GM12872 (cell line): ENCODE data around the gene QKI.

Experiments used
- TF ChIP-seq, protein P1 (sequence below): IDR thresholded peaks from 3 replicates; pipeline ENCODE4 v1.5.1; 2011; ENCODE audit warnings: low read depth, mild to moderate bottlenecking, low read length, moderate library complexity; ENCODE audit not compliant: insufficient read depth

Gene QKI

DNA sequence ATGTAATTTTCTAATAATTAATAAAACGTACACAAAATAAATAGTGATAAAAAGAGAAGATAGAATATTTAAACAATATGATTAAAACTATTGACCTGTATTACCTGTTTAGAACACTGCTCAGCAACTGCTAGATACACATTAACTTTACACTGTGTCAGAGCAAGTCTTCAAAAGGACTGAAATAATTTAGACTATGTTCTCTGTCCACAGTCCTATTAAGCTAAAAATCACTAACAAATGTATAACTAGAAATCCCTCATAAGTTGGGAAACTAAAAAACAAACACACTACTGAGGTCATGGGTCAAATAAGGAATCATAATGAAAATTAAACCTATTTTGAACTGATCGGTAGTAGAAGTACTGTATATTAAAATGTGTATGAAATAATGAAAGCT lies 181.7 kb downstream of the QKI start:
- TF ChIP-seq, protein P1, sequence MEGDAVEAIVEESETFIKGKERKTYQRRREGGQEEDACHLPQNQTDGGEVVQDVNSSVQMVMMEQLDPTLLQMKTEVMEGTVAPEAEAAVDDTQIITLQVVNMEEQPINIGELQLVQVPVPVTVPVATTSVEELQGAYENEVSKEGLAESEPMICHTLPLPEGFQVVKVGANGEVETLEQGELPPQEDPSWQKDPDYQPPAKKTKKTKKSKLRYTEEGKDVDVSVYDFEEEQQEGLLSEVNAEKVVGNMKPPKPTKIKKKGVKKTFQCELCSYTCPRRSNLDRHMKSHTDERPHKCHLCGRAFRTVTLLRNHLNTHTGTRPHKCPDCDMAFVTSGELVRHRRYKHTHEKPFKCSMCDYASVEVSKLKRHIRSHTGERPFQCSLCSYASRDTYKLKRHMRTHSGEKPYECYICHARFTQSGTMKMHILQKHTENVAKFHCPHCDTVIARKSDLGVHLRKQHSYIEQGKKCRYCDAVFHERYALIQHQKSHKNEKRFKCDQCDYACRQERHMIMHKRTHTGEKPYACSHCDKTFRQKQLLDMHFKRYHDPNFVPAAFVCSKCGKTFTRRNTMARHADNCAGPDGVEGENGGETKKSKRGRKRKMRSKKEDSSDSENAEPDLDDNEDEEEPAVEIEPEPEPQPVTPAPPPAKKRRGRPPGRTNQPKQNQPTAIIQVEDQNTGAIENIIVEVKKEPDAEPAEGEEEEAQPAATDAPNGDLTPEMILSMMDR, result no peak

DNA sequence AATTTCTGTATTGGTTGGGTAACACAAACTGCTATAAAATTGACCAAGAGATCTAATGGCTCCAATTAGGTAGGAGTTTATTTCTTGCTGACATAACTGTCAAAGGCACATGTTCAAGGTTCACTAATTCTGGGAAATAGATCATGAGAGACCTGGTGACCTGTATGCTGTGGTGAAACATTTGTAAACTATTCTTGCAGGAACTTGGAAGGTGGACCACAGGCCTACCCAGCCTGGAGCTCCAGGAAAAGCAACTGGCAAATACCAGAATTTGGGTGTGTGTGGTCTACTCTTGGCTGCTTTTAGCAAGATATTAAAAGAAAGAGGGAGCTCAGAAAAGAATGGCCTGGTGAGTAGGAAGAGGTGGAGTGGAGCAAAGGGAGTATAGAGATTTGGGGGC lies 184.6 kb downstream of the QKI start:
- TF ChIP-seq, protein P1, result no peak

DNA sequence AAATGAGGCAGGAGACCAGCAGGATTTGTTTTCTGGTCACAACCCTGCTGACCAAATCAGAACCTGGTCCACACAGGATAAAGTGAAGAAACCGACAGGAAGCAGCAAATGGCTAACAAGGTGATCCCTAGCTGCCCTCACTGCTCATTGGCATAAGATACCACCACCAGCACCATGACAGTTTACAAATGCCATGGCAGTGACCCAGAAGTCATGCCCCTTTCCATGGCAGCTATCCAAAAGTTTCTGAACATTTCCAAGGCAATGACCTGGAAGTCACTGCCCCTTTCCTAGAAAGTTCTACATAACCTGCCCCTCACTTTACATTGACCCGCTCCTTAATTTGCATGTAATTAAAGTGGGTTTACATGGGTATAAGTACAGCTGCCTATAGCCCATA lies 185.2 kb downstream of the QKI start:
- TF ChIP-seq, protein P1, result no peak

DNA sequence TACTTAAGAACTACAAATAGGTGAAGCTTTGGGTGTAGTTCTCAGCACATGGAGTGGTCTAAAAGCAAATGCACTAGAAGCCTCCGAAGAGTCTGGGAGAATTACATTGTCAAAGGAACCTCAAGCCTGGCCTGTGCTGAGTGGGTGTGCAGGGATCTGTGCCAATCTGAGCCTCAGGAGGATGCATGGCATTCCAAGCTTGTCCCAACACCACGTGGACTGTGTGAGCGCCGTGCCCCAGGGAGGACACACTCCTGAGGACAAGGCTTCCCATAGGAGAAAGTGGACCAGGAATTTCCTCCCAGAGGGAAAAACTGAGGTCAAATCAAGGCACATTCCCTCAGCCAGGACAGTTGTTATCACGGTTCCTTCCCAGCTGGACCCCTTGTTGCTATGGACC lies 185.8 kb downstream of the QKI start:
- TF ChIP-seq, protein P1, result no peak

DNA sequence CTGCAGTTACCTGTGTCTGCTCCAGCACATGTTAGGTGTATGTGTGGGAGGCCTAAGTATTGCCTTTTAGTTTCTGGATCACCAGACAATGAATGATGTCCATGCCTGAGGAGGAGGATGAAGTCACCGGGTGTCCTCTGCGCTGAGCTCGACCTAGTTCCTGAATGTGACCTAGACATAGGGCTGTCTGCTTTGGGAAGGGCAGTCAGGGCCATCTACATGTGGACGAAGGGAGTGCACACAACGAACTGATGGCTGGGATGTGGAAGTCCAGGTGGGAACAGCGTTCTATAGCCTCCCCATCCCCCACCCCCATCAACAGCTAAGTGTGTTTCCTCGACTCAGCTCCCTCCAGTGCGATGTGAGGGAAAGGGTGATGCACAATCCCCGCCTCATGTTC lies 186.3 kb downstream of the QKI start:
- TF ChIP-seq, protein P1, result no peak

DNA sequence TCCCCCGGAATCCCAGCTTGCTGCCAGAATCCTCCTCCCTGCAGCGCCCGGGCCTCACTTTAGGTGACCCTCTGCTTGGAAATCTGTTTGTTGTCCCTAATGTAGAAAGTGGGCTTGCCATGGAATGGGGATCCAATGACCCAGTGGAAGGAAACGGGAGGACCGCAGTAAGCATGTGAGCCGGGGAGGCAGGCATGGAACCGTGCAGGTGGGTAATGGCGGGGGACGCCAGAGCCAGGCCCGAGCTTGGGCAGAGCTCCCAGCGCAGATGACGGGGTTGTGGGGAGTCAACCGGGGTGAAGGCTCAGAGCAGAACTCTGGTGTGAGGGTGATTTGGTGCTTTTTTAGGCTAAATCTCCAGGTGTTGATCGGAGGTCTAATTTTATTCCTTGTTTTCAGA lies 188.3 kb downstream of the QKI start:
- TF ChIP-seq, protein P1, result no peak

DNA sequence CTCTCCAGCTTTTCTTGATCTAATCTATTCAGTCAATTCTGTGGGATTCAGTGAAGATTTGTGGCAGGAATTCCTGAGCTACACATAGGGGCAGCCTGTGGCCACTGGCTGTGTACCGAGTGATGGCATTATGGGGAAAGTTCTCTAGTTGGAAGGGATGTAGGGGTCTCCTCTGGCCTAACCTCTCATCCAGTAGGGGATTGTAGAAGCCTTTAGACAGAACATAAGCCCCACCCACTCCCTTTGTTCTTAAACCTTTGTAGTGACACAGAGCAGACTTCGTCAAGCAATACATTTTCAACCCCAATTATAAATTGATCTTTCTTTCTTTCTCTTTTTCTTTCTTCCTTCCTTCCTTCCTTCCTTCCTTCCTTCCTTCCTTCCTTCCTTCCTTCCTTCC lies 188.9 kb downstream of the QKI start:
- TF ChIP-seq, protein P1, result no peak

DNA sequence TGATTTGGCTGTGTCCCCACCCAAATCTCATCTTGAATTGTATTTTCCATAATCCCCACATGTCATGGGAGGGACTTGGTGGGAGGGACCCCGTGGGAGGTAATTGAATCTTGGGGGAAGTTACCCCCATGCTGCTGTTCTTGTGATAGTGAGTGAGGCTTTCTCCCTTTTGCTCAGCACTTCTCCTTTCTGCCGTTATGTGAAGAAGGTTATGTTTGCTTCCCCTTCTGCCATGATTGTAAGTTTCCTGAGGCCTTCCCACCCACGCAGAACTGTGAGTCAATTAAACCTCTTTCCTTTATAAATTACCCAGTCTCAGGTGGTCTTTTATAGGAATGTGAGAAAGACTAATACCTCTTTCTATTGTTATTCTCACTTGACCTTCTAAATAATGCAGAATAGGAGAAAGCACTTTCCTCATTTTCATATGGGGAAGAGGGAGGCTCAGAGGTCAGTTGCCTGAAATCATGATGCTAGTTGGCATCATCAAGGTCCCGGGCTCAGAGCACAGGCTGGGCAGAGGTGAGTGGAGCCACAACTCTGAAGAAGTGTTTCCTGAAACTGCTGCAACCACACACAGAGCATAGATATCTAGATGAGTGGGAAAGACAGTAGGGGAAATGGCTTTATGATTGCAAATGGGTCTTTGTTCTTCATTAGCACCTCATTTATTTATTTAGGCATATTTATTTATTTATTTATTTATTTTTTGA lies 191.0 kb downstream of the QKI start:
- TF ChIP-seq, protein P1, result no peak
